GM18861 (cell line): ENCODE measurements around the gene TMEM92.
"Not testable (repeated sequence)": the region's sequence is repeated elsewhere in the genome, so short reads cannot be mapped to it uniquely, and the experiment has no call there.

Experiments used
- ATAC-seq: cut with Tn5 transposase; IDR thresholded peaks from one replicate; pipeline ENCODE4 v1.9.1; 2021; ENCODE audit not compliant: unreplicated experiment

Gene TMEM92

DNA sequence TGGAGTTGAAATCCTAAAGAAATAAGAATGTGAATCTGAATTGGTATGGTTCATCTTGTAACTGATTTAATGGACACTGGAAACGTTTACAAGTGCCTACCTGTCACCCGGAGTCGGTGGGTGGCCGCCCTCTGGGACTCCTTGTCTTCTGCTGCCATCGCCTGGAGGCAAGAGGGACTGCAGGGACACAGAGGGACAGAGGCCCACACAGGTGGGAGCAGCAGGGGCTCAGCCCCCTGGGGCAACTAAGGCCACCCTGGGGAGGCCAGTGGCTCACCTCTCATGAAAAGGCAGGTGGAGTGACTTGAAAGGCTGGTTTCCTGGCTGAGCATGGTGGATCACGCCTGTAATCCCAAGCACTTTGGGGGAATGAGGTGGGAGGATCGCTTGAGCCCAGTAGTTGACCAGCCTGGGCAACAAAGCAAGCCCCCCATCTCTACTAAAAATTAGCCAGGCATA lies 23.2 kb downstream of the TMEM92 start:
- no peak for ATAC-seq

DNA sequence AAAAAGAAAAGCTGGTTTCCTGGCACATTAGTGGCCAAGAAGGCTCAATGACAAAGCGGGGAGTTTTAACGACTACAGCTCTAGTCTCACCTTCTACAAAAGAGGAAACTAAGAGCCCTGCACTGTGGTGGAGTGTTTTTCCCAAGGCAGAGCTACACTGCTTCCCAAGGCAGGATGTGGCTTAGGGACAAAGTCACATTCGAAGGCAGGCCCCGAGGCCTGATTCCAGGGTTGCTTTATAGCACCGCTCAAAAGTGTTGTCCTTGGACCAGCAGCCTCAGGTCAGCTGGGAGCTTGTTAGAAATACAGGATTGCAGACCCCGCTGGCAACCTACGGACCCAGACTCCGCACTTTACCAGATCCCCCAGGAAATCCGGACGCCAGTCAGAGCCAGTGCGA lies 23.8 kb downstream of the TMEM92 start:
- no peak for ATAC-seq

DNA sequence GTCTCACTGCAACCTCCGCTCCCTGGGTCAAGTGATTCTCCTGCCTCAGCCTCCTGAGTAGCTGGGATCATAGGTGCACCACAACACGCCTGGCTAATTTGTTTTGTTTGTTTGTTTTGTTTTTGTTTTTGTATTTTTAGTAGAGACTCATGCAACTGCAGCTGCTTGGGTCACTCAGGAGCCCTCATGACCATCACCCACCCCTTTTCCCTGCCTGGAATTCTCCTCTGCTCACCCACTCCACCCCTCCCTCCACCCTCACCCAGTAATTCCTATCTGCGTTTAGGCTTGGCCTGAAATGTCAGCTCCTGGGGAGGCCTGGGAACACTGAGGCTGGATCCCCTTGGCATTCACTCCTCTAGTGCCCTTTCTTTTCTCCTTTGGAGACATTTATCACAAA lies 25.5 kb downstream of the TMEM92 start:
- no peak for ATAC-seq

DNA sequence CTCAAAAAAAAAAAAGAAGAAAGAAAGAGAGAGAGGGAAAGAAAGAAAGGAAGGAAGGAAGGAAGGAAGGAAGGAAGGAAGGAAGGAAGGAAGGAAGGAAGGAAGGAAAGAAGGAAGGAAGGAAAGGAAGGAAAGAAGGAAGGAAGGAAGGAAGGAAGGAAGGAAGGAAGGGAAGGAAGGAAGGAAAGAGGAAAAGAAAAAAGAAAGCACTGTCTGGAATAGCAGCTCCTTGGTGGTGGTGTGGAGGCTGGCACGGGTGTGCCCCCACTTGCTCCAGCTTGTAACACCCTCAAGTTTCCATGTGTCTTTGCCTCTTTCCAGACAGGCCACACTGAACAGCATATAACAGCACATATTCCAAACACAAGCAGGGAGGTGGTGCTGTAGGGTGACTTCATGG lies 26.6 kb downstream of the TMEM92 start:
- ATAC-seq: not testable (repeated sequence)

DNA sequence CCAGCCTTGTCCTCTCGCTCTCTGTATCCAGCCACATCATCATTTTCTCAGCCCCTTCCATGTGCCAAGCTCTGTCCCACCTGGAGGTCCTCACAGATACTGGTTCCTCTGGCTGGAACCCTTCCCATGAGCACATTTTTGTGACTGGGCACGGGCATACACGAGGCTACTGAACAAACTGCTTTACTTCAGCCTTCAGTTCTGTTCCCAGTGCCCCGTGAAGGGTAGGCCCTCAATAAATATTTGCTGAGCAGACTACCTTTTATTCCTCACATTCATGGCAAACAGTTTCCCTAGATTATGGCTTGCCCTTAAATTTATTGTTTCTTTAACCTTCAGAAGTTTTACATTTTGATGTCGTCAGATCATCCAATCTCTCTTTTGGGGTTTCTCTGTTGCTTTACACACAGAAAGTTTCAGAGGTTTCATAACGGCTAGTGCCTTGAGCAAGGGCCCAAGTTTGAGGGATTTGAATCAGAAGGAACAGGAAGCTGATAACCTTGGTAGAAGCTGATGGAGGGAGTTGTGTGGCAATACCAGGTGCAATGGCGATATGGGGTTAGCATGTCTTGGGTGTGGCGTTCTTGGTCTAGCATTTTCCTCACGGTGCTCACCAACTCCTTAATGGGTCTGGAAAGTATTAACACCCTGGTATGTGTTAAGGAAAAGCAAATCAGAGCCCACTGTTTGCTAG lies 27.8 kb downstream of the TMEM92 start:
- ATAC-seq: no peak

DNA sequence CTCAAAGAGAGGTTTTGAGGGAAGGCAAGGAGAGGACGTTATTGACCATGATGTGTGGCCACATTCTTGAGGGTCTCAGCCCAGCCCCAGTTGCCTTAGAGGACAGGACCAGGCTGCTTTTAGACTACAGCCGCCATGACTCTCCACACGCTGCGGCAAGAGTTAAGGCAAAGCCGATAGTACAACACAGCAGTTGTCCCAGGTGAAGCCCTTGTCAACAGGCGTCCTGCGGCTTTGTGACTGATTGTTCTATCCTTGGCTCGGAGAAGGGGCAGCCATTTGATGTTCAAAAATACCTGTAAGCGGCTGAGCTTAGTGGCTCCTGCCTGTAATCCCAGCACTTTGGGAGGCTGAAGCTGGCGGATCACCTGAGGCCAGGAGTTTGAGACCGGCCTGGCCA lies 28.8 kb downstream of the TMEM92 start:
- no peak for ATAC-seq

DNA sequence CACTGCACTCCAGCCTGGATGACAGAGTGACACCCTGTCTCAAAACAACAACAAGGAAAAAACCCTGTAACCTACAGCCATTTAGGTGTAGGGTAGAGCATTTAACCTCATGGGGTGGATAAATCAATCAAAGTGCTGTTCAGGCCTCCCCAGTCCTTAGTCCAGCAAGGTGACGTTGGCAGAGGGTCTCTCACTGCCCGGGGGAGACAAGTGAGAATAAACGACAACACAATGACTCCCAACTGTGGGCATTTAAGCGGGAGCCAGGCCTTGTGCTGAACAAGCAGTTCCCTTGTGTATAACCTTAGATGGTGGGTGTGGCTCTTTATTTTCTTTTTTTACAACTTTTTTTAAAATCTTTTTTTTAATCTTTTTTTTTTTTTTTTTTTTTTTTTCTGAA lies 29.3 kb downstream of the TMEM92 start:
- ATAC-seq: no peak

DNA sequence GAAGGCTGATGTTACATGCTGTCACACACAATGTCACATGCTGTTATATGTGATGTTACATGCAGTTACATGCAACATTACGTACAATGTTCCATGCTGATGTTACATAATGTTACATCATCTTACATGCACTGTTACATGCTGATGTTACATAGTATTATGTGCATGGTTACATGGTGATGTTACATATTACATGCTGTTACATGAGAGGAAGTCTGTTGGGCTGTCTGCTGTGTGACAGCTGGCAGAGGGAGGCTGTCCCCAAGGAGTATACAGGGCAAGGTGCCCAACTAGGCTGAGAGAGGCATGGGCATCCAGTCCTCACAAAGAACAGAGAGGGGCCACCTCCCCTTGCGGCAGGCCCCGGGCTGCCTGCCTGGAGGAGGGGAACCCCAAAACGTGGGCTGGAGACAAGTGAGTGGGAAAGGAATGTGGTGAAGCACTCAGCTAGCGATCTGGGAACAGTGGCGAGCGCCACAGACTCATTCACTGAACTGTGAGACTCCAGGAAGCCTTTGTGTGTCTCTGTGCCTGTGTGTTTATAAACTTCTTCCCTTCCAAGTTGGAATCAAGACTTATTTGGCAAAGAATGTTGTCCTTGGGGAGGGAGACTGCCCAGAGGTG lies 30.6 kb downstream of the TMEM92 start:
- no peak for ATAC-seq

DNA sequence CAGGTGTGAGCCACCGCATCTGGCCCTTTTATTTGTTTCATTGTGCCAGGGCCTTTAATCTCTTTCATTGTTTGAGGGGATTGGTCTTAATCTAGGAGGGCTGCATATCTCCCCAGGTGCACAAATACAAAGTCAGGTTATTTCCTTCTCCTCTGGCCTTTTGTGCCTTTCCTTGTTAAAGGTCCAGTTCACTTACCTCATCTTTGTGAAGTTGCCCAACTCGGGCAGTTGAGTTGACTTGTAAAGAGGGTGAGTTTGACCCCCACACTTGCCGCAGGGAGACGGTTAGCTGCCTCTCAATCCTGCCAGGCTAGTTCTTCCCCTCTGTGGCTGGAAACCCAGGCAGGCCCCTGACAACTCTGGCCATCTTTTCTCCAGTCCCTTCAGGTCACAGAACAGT lies 33.4 kb downstream of the TMEM92 start:
- no peak for ATAC-seq

DNA sequence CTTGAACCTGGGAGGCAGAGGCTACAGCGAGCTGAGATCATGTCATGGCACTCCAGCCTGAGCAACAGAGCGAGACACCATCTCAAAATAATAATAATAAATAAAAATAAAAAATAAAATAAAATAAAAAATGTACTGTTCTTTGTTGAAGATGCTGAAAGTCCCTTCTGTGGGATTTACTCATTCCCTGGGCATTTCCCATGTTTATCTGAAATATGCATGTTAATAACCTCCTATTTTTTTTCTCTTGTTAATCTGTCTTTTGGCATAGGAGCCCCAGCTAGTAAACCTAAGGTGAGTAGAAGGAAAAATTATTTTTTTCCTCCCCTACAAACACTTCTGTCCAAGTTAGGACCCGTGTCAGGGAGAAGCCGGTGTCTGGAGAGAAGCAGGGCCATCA lies 34.4 kb downstream of the TMEM92 start:
- no peak for ATAC-seq

DNA sequence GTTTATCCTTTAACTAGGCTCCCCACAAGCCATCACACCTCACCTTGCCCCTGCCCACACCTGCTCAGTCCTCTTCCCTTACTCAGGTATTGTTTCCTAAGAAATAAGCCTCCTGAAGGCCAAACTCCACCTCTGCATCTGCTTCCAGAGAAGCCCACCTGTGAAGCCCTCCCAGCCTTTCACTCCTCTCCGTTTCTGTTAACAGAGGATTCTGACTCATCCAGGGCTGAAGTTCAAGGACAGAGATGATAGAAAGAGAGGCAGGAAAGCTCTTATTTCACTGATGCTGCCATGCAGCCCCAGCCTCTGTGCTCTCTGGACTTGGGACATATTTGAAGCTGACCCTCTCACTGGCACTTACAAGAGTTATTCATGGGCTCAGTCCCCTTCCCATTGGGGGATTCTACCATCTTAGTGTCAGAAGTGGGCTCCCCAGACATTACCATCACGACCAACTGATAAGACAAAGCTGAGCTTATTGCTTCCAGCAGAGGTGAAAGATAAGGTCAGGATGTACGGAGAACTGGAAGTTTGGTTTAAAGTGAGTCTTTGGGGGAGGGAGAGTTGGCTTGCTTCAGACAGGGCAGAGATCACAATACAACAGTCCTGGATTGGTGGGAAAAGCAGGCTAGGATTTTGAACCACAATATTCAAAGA lies 36.3 kb downstream of the TMEM92 start:
- no peak for ATAC-seq

DNA sequence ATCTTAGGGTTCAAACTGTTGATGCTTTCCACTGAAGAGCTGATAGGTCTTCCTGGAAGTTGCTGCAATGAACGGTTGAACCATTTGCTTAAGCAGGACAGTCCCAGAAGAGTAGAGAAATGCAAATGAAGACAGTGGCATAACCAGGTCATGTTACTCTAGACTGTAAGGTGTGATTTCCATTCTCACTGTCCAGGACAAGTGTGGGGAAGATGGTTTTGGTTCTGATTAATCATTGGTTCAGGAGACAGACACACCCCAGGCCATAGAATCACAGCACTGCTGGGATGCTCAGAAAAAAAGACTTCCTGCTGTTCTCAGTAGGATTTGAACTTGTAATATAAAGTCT lies 36.8 kb downstream of the TMEM92 start:
- no peak for ATAC-seq

DNA sequence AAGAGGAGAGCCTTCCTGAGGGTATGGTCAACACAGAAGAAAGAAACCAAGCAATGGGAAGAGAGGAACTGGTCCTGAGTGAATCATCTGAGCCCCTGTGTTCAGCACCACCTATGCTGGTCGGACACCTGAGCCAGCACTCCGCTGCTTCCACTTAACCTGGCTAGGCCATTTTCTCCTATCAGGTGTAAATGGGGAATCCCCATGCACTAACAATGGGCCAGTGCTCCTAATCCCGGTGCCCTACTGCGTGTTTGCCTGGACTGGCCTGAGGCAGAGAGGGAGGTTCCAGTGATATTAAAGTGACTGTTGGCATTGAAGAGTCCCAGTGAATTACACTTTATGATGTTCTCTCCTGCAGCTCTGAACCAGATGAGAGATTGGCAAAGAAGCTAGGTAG lies 37.2 kb downstream of the TMEM92 start:
- no peak for ATAC-seq

DNA sequence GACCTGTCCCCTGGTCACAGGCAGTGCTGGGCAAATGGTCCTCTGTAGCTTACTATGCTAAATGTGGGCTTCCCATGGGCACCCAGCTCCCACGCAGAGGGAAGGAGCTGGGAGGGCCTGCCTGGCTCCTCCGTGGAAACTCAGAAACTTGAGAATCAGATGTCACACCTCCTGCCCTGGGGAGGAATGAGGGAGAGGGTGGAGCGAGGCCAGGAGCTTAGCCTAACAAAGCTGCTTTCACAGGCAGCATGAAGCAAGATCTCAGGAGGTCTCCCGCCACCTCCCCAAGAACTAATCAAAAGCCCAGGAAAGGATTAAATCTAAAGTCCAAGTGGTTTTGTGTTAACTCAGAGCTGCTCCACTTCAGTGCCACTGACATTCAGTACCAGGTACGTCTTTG lies 38.0 kb downstream of the TMEM92 start:
- ATAC-seq: no peak

DNA sequence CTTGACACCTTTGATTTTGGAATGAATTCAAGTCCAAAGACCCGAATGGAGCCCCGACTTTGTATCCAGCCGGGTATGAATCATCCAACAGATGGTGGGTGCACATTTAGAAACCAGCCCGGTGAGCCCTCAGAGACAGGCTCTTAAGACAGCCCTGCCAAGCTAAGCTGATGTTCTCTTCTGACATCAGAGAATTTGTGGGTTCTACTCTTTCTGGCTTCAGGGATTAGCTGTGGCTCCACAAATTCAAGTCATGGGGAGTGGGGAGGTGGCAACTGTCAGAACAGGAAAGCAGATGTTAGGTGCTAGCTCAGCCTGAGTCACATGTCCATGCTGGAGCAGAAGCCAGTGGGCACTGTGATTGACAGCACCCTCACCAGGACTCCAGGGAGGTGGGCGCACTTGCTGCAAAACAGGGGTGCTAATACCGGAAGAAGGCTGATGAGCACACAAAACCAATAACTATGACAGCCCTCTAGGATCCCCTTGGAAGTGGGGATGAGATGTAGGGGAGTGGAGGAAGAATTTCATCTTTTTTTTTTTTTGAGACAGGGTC lies 40.3 kb downstream of the TMEM92 start:
- ATAC-seq: no peak

DNA sequence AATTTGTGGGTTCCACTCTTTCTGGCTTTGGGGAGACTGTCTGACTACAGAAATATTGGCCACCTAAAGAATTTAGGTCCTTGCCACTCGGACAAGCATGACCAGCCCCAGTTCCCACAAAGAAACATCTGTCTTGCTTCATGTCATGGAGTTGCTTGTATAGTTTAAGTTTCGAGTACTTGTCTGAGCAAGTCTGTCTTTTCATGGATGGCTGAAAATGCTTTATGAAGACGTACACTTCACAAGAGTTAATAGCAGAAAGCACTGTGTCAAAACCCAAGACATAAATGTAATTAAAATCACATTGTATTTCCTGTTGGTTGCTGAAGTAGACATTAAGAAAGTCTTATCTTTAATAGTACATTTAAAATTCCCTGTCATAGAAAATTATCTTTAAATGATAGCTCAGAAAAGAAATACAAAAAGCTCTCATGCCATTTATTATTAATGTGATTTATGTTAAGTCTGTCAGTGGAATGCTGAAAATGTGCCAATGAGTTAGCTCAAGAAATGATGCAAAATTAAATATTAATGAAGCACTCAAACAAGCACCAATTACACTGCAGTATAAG lies 41.8 kb downstream of the TMEM92 start:
- ATAC-seq: no peak

DNA sequence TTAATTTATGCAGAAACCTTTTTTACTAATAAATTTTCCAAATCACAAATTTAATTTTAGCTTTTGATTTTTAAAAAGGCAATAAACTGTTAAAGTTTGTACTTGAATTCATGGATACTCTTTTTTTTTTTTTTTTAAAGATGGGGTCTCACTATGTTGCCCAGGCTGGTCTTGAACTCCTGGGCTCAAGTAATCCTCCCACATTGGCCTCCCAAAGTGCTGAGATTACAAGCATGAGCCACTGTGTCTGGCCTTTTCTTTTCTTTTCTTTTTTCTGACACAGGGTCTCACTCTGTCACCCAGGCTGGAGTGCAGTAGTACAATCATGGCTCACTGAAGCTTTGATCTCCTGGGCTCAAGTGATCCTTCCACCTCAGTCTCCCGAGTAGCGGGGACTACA lies 42.4 kb downstream of the TMEM92 start:
- not testable (repeated sequence) for ATAC-seq

DNA sequence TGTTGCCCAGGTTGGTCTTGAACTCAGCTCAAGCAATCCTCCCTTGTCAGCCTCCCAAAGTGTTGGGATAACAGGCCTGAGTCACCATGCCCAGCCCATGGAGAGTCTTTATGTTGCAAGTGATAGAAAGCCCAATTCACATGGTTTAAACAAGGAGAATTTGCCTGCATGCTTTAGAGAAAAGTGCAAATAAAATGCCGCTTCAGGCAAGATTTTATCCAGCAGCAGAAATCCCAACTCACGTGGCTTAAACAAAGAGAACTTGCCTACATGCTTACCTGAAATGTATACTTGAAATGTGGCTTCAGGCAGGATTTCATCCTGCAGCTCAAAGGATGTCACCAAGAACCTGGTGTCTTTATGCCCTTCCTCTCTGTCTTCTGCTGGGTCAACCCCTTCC lies 42.9 kb downstream of the TMEM92 start:
- no peak for ATAC-seq

DNA sequence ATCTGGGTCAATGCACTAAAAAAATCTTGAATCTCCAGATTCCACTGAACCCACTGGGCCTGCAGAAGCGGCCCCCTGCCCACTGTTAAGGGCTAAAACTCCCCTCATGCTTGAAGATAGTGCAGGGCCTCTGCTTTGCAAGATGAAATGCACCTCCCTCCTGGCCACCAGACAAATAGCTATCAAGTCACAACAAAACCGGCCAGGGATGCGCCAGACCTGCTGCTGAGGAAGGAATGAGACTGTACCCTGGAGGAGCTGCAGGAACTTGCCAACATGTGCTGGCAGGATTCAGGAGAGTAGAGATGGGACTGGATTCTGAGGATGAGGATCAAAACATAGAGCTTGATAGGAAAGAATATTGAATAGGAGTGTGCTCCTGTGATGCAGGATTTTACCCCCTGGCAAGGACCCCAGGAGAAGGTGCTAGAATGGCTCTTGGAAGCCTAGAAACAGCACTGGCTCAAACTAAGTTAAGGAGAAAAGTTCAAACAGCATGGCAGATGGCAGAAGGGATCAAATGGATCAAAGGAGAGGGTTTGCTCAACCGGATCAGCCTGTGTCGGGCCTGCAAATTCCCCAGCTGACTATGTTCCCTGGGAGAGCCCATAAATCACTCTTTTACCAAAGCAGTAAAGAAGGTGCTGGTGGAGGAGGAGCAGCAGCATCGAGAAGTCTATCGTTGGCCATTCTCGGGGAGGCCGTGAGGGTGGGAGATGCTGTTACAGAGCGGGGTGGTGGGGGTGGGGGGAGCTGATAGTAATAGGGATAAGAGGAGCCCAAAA lies 44.4 kb downstream of the TMEM92 start:
- ATAC-seq: no peak

DNA sequence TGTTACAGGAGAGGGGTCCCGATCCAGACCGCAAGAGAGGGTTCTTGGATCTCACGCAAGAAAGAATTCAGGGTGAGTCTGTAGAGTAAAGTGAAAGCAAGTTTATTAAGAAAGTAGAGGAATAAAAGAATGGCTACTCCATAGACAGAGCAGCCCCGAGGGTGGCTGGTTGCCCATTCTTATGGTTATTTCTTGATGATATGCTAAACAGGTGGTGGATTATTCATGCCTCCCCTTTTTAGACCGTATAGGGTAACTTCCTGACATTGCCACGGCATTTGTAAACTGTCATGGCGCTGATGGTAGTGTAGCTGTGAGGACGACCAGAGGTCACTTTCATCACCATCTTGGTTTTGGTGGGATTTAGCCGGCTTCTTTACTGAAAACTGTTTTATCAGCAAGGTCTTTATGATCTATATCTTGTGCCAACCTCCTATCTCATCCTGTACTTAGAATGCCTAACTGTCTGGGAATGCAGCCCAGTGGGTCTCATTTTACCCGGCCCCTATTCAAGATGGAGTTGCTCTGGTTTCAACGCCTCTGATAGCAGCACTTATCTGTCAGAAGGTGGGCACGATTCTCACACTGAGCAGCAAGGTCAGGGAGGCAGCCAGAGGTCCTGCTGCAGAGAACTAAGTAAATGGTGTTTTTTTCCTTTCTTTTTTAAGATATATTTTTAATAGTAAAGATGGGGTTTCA lies 45.2 kb downstream of the TMEM92 start:
- no peak for ATAC-seq

DNA sequence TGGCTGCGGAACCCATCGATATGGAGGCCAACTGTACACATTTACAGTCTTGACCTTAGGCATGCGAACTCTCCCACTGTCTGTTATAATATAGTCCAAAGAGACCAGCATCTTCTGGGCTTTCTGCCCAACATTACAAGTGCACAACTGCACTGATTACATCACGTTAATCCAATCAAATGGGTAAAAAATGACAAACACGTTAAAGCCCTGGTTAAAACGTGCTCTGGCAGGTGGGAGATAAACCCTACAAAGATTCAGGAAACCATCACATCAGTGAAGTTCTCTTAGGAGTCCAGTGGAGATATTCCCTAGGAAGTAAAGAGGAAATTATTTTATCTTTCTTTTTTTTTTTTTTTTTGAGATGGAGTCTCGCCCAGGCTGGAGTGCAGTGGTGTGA lies 48.0 kb downstream of the TMEM92 start:
- ATAC-seq: no peak
